Left ventricle myocardium inferior (tissue), 1 donor: ENCODE data around the gene MALAT1. TPM values are rescaled to one million over a fixed set of nuclear protein-coding genes. Genes with fewer than 3 reads are reported as not detected.
A peak's percentile ranks its signal among the peaks of the same experiment; 100 is the strongest.

Experiments
- DNase-seq: peaks from one replicate; pipeline ENCODE4 v3.0.0-alpha.2; 2020
- H3K27ac ChIP-seq: fragments of 200-600 bp; replicated peaks from 2 replicates; pipeline ENCODE4 v1.8.0; 2021
- H3K27me3 ChIP-seq: fragments of 200-600 bp; 2 replicates; pipeline ENCODE4 v1.8.0; 2021; ENCODE audit warnings: low read depth
- H3K36me3 ChIP-seq: fragments of 200-600 bp; 2 replicates; pipeline ENCODE4 v1.8.0; 2021
- H3K4me1 ChIP-seq: fragments of 200-600 bp; 2 replicates; pipeline ENCODE4 v1.8.0; 2021
- H3K4me3 ChIP-seq: fragments of 200-600 bp; 2 replicates; pipeline ENCODE4 v1.8.0; 2021; ENCODE audit warnings: mild to moderate bottlenecking, moderate library complexity
- H3K9me3 ChIP-seq: fragments of 200-600 bp; replicated peaks from 2 replicates; pipeline ENCODE4 v1.8.0; 2021
- CTCF ChIP-seq: fragments of 200-600 bp; IDR thresholded peaks from 2 replicates; pipeline ENCODE4 v1.8.0; 2021; ENCODE audit warnings: antibody characterized with exemption, mild to moderate bottlenecking, borderline replicate concordance
- intact Hi-C: fragments of 100-400 bp; cut with micrococcal nuclease; formaldehyde crosslinking; loops from one replicate; pipeline ENCODE4 v1.11.0; 2022
- total RNA-seq: library from RNA; stranded (reverse); fragmentation: NEBNext Ultra II Directional; extraction: Animal tissue kit (Norgen Biotek cat#: 25700); gene quantifications from one replicate; pipeline ENCODE4 v1.2.1, GENCODE V29; 2021
- donor health status: DM: no; HTN: yes; CAD: no; lungs with severe emphysema.

MALAT1 gene
- total RNA-seq, 1 donor from 2014 or later = 6,576 TPM

DNA sequence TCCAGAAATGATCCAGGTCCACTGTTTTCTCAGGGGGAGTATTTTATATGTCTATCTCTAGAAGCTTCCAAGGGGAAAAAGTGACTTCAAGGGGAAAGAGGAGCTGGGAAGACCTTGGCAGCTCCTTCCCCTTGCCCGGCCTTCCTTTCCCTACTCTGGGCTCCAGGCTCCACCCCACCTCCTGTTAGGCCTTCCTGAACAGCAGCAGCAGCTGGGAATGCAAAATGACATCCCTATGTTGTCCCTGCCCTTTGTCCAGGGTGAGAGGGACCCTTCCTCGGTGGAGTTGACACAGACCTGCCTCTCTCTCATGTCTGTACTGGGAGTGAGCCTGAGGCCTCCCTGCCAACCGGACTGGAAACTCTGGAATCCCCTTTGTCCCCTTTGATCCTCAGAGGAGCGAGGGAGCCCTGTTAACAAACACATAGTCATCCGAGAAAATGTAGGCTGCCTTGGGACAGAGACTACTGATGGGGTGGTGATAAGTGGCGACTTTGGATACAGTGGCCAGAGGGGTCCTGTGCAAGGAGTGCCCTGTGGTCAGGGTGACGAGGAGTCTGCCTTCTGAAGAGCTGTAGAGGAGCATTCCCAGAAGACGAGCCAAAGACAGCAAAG lies 9.0 kb upstream of the MALAT1 start:
- intact Hi-C loops = no loop called here
- DNase-seq = no peak
- peak overlapping the region; percentile 42 for H3K4me3 ChIP-seq
- H3K27ac ChIP-seq = peak overlapping the region; percentile 99
- H3K9me3 ChIP-seq = no peaks in the 10 kb centered on the region
- H3K4me1 ChIP-seq = peaks cover 97% of the 10 kb centered on the region
- H3K36me3 ChIP-seq = no peaks in the 10 kb centered on the region
- H3K27me3 ChIP-seq = no peaks in the 10 kb centered on the region
- TF ChIP-seq CTCF = no peak

- Histone ChIP-seq H3K9me3 (no peaks in the 10 kb centered on the region), H3K27me3 (no peaks in the 10 kb centered on the region), H3K36me3 (no peaks in the 10 kb centered on the region), H3K4me1 (peaks cover 97% of the 10 kb centered on the region), H3K27ac (peak overlapping the region; percentile 99), H3K4me3 (peak overlapping the region; percentile 35)
- intact Hi-C loops = no loop called here
- peak; percentile 17 for DNase-seq
- no peak for TF ChIP-seq CTCF
Observed at GRCh38 chr11:65491163-65491465, 7.7 kb upstream of the MALAT1 start.

DNA sequence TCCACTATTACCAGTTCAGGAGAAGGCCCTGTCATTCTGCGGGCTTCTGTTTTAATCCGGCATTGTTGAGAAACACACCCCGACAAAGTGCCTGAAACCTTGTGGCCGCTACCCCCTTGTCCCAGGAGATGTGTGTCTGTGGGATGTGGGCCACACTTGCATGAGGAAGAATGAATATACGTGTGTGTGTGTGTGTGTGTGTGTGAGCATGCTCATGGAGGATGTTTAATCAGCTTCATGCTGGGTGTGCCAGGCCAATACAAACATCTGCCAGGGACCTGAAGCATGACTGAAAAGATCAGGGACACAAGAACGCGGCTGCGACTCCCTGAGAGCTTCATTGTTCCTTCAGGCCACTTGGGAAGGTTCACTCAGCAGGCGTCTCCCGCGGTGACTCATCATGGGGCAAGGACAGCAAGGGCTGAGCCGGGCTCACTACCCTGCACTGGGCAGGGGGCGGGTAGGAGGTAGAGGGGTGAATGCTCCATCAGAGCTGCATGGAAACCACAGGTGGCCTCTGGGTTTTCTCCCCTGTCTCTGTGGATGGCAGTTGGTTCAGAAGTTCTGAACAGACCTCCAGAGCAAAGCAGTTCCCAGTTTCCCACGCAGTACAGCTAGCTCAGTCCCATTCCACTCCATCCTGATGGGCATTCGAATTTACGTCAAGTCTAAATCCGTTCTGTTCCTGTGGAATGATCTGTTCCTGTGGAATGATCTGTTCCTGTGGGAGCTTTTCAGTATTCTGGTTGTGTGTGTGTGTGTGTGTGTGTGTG lies 7.0 kb upstream of the MALAT1 start:
- Histone ChIP-seq H3K27ac (peak overlapping the region; percentile 99), H3K4me1 (peaks cover 97% of the 10 kb centered on the region), H3K27me3 (no peaks in the 10 kb centered on the region), H3K9me3 (no peaks in the 10 kb centered on the region), H3K4me3 (peak overlapping the region; percentile 35), H3K36me3 (no peaks in the 10 kb centered on the region)
- no peak for TF ChIP-seq CTCF
- DNase-seq = peak; percentile 79
- intact Hi-C loops = no loop called here

GRCh38 chr11:65492387-65492636 lies 6.5 kb upstream of the MALAT1 start:
- Histone ChIP-seq H3K4me3 (peak overlapping the region; percentile 35), H3K4me1 (peaks cover 95% of the 10 kb centered on the region), H3K36me3 (no peaks in the 10 kb centered on the region), H3K9me3 (no peaks in the 10 kb centered on the region), H3K27me3 (no peaks in the 10 kb centered on the region), H3K27ac (peak overlapping the region; percentile 99)
- no peak for DNase-seq
- no peak for TF ChIP-seq CTCF
- intact Hi-C loops = no loop called here

DNA sequence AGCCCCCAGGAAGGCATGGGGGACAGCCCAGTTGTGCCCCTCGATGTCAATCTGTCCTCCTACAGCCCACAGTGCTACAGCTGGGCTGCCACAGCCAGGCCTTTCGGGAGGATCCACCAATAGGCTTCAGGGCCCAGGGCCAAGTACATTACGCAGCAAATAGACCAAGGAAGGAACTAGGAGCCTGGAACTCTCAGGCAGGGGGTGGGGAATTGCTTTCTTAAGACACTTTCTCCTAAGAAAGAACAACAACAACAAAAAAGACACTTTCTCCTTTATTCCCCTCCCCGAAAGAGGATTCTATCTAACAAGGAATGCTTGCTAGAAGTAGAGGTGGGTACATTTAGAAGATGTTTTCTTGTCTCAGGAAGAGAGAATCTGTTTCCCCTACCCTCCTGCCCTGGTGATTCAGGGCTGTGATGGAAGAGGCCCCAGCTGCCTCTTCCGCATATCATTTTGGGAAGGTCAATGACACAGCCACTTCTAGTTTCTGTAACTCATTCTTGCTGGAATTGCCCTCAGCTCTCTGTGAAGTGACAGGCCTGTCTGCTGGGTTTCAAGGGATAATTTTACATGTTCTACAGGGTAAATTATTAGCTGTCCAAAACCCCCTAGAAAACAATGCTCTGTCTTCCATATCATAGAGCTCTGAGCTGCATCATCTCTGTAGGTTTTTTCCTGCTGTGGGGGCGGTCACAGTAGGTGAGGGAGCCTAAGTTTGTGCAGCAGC lies 6.0 kb upstream of the MALAT1 start:
- H3K4me1 ChIP-seq = peaks cover 93% of the 10 kb centered on the region
- peak overlapping the region; percentile 99 for H3K27ac ChIP-seq
- peak; percentile 89 for DNase-seq
- H3K36me3 ChIP-seq = no peaks in the 10 kb centered on the region
- intact Hi-C loops = no loop called here
- TF ChIP-seq CTCF = no peak
- no peaks in the 10 kb centered on the region for H3K9me3 ChIP-seq
- peak overlapping the region; percentile 35 for H3K4me3 ChIP-seq
- no peaks in the 10 kb centered on the region for H3K27me3 ChIP-seq
